Natural killer cell (primary cell): ENCODE data around the gene SCNN1A. TPM values are rescaled to one million over a fixed set of nuclear protein-coding genes. Genes with fewer than 3 reads are reported as not detected.

Experiments
- ATAC-seq, 3 donors: fragments of 150-1000 bp in 2 of 3; fragments of 200-7000 bp in 1 of 3; cut with Tn5 transposase; 1 replicate in 1 of 3; 2 replicates in 2 of 3; pipeline ENCODE4 v1.10.0; 2021; ENCODE audit warnings: mild to moderate bottlenecking in 2 of 3, moderate library complexity in 2 of 3
- DNase-seq, 2 donors: peaks; one replicate each; pipeline versions ENCODE4 v3.0.0 to v3.0.0-alpha.2; 2013 to 2021; ENCODE audit warnings: mixed read lengths in 1 of 2
- H3K27ac ChIP-seq: one replicate; pipeline ENCODE4 v1.5.1; 2013; ENCODE audit warnings: mild to moderate bottlenecking, low read length
- H3K27me3 ChIP-seq: one replicate; pipeline ENCODE4 v1.6.1; 2013; ENCODE audit warnings: low read length; ENCODE audit not compliant: control insufficient read depth, insufficient read depth
- H3K36me3 ChIP-seq: one replicate; pipeline ENCODE4 v1.6.1; 2013; ENCODE audit warnings: low read length; ENCODE audit not compliant: control insufficient read depth, insufficient read depth
- H3K4me1 ChIP-seq: one replicate; pipeline ENCODE4 v1.6.1; 2013; ENCODE audit warnings: low read length; ENCODE audit not compliant: control insufficient read depth, insufficient read depth
- H3K4me3 ChIP-seq: one replicate; pipeline ENCODE4 v1.5.1; 2013; ENCODE audit warnings: low read length
- H3K9me3 ChIP-seq: one replicate; pipeline ENCODE4 v1.6.1; 2013; ENCODE audit warnings: low read length; ENCODE audit not compliant: control insufficient read depth, insufficient read depth
- H3K27ac Mint-ChIP-seq, 2 donors: one replicate each; pipeline ENCODE4 v1.8.0; 2022; ENCODE audit warnings: mild to moderate bottlenecking in 2 of 2, mixed read lengths in 2 of 2, moderate library complexity in 1 of 2
- H3K27me3 Mint-ChIP-seq, 2 donors: one replicate each; pipeline ENCODE4 v1.8.0; 2022; ENCODE audit warnings: low read depth in 2 of 2, mixed read lengths in 2 of 2
- H3K36me3 Mint-ChIP-seq: one replicate; pipeline ENCODE4 v1.8.0; 2022; ENCODE audit warnings: mixed read lengths
- H3K4me1 Mint-ChIP-seq, 2 donors: one replicate each; pipeline ENCODE4 v1.8.0; 2022; ENCODE audit warnings: mixed read lengths in 2 of 2
- H3K4me3 Mint-ChIP-seq: one replicate; pipeline ENCODE4 v1.8.0; 2022; ENCODE audit warnings: mild to moderate bottlenecking, moderate library complexity, mixed read lengths
- H3K9me3 Mint-ChIP-seq, 2 donors: one replicate each; pipeline ENCODE4 v1.8.0; 2022; ENCODE audit warnings: mixed read lengths in 2 of 2
- CTCF ChIP-seq: fragments of 200-600 bp; IDR thresholded peaks from one replicate; pipeline ENCODE4 v1.8.0; 2022; ENCODE audit warnings: antibody characterized with exemption
- WGBS: methylation state at CpG from one replicate; pipeline ENCODE4 v1.1.7; 2013; ENCODE audit warnings: missing lambda C conversion rate; ENCODE audit not compliant: insufficient coverage; 5-methylcytosine and 5-hydroxymethylcytosine counted together
- intact Hi-C: fragments of 100-400 bp; cut with micrococcal nuclease; formaldehyde crosslinking; loops from one replicate; pipeline ENCODE4 v1.14.2; 2022
- total RNA-seq, 4 donors: library from RNA; stranded (reverse); fragments of 120-200 nt in 1 of 4; gene quantifications; one replicate each; pipeline versions ENCODE4 v1.2.3 to v1.2.4, GENCODE V29; 2013 to 2022

The SCNN1A gene
- total RNA-seq, 3 donors from 2014 or later (not counting 1 experiment from before 2014, with no cell fraction given), result 1.5 to 3.0 (median 1.5) TPM

GRCh38 chr12:6364044-6364374, 11.4 kb downstream of the SCNN1A start:
- Mint-ChIP-seq H3K36me3 (no peaks in the 10 kb centered on the region), H3K4me1 (peaks cover 25 to 35% of the 10 kb centered on the region in 2 donors), H3K9me3 (no peaks in the 10 kb centered on the region), H3K27ac (peak overlapping the region; percentile 73 to 82), H3K4me3 (peak overlapping the region; percentile 81), H3K27me3 (no peaks in the 10 kb centered on the region)
- WGBS, result 11% methylated on average over 15 of the region's 15 CpGs
- TF ChIP-seq CTCF, result no peak
- no peaks in the 10 kb centered on the region for H3K36me3 ChIP-seq
- no peaks in the 10 kb centered on the region for H3K9me3 ChIP-seq
- H3K27ac ChIP-seq, result peak overlapping the region; percentile 68
- intact Hi-C loops, result no loop called here
- H3K4me1 ChIP-seq, result peaks cover 35% of the 10 kb centered on the region
- ATAC-seq (no peak), DNase-seq (peak in 1 of 2 donors; percentile 50)
- H3K27me3 ChIP-seq, result no peaks in the 10 kb centered on the region
- H3K4me3 ChIP-seq, result peak overlapping the region; percentile 70

- no peaks in the 10 kb centered on the region for H3K9me3 Mint-ChIP-seq
- peaks cover 20 to 34% of the 10 kb centered on the region in 2 donors for H3K4me1 Mint-ChIP-seq
- H3K27ac ChIP-seq, result peak overlapping the region; percentile 68
- H3K27me3 Mint-ChIP-seq, result no peaks in the 10 kb centered on the region
- H3K9me3 ChIP-seq, result no peaks in the 10 kb centered on the region
- intact Hi-C loops, result no loop called here
- 3% methylated on average over 59 of the region's 59 CpGs for WGBS
- H3K4me1 ChIP-seq, result peaks cover 30% of the 10 kb centered on the region
- peak overlapping the region; percentile 70 for H3K4me3 ChIP-seq
- peak overlapping the region; percentile 81 for H3K4me3 Mint-ChIP-seq
- no peak for TF ChIP-seq CTCF
- ATAC-seq (peak; percentile 86 to 92 (median 88)), DNase-seq (peak; percentile 47 to 83)
- H3K27me3 ChIP-seq, result no peaks in the 10 kb centered on the region
- H3K36me3 Mint-ChIP-seq, result no peaks in the 10 kb centered on the region
- no peaks in the 10 kb centered on the region for H3K36me3 ChIP-seq
- H3K27ac Mint-ChIP-seq, result peak overlapping the region; percentile 73 to 82
Observed at GRCh38 chr12:6363330-6364043, 11.9 kb downstream of the SCNN1A start.

GRCh38 chr12:6363010-6363329, 12.4 kb downstream of the SCNN1A start:
- TF ChIP-seq CTCF, result no peak
- Histone ChIP-seq H3K27me3 (no peaks in the 10 kb centered on the region), H3K4me1 (peaks cover 25% of the 10 kb centered on the region), H3K4me3 (no peak overlapping the region), H3K36me3 (no peaks in the 10 kb centered on the region), H3K27ac (no peak overlapping the region), H3K9me3 (no peaks in the 10 kb centered on the region)
- peak overlapping the region; percentile 81 for H3K4me3 Mint-ChIP-seq
- no peaks in the 10 kb centered on the region for H3K27me3 Mint-ChIP-seq
- H3K4me1 Mint-ChIP-seq, result peaks cover 17 to 29% of the 10 kb centered on the region in 2 donors
- no peak for DNase-seq
- WGBS, result 17% methylated on average over 4 of the region's 4 CpGs
- ATAC-seq, result no peak
- intact Hi-C loops, result no loop called here
- H3K9me3 Mint-ChIP-seq, result no peaks in the 10 kb centered on the region
- H3K27ac Mint-ChIP-seq, result peak overlapping the region in 1 of 2 donors; percentile 82
- H3K36me3 Mint-ChIP-seq, result no peaks in the 10 kb centered on the region

GRCh38 chr12:6362403-6362802, 13.0 kb downstream of the SCNN1A start:
- Histone ChIP-seq H3K36me3 (no peaks in the 10 kb centered on the region), H3K4me3 (no peak overlapping the region), H3K27ac (no peak overlapping the region), H3K27me3 (no peaks in the 10 kb centered on the region), H3K4me1 (peaks cover 19% of the 10 kb centered on the region), H3K9me3 (no peaks in the 10 kb centered on the region)
- no peaks in the 10 kb centered on the region for H3K9me3 Mint-ChIP-seq
- peaks cover 12 to 23% of the 10 kb centered on the region in 2 donors for H3K4me1 Mint-ChIP-seq
- H3K27ac Mint-ChIP-seq, result peak overlapping the region in 1 of 2 donors; percentile 66
- no peaks in the 10 kb centered on the region for H3K36me3 Mint-ChIP-seq
- WGBS, result 82% methylated on average over 3 of the region's 3 CpGs
- no peaks in the 10 kb centered on the region for H3K27me3 Mint-ChIP-seq
- no peak for TF ChIP-seq CTCF
- no peak for DNase-seq
- intact Hi-C loops, result no loop called here
- ATAC-seq, result no peak
- H3K4me3 Mint-ChIP-seq, result no peak overlapping the region
